T-helper 2 cell treated with Interferon-gamma antibody and Interleukin-4, amounts not matched to agents 5 μg/mL and 100 μg/mL, for 36 hours (primary cell): Measurements from ENCODE around the gene LVRN.

Experiments
- DNase-seq: peaks from one replicate; pipeline ENCODE4 v3.0.0; 2021; ENCODE audit warnings: low spot score
- H3K27ac Mint-ChIP-seq: one replicate; pipeline ENCODE4 v1.8.0; 2021; ENCODE audit warnings: mild to moderate bottlenecking, mixed read lengths
- H3K27me3 Mint-ChIP-seq: one replicate; pipeline ENCODE4 v1.8.0; 2021; ENCODE audit warnings: low read depth, mixed read lengths
- H3K36me3 Mint-ChIP-seq: one replicate; pipeline ENCODE4 v1.8.0; 2021; ENCODE audit warnings: low read depth, mixed read lengths
- H3K4me1 Mint-ChIP-seq: one replicate; pipeline ENCODE4 v1.8.0; 2021; ENCODE audit warnings: low read depth, mixed read lengths
- H3K4me3 Mint-ChIP-seq: one replicate; pipeline ENCODE4 v1.8.0; 2022; ENCODE audit warnings: mild to moderate bottlenecking, moderate library complexity, mixed read lengths
- H3K9me3 Mint-ChIP-seq: one replicate; pipeline ENCODE4 v1.8.0; 2021; ENCODE audit warnings: mixed read lengths

LVRN gene

DNA sequence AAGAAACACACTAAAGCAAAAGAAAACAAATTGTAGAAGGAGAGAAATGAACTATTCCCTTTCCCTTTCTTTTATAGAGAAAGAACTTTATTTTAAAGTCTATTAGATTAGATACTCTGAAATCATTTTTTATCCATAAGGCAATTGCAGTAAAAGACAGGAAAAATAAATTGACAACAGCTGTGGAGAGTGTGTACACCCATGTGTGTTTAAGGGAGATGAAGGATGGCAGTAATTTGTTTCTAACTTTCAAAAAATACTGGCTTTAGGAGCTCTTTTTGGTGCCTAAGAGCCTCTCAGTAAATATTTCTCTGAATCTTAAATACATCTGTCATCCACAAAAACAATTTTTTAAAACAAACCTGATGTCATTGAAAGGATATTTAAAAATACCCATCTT lies 51.7 kb downstream of the LVRN start:
- Mint-ChIP-seq H3K27ac (no peak overlapping the region), H3K4me1 (no peaks in the 10 kb centered on the region), H3K27me3 (peaks cover 12% of the 10 kb centered on the region), H3K9me3 (no peaks in the 10 kb centered on the region), H3K36me3 (no peaks in the 10 kb centered on the region), H3K4me3 (no peak overlapping the region)
- no peak for DNase-seq

DNA sequence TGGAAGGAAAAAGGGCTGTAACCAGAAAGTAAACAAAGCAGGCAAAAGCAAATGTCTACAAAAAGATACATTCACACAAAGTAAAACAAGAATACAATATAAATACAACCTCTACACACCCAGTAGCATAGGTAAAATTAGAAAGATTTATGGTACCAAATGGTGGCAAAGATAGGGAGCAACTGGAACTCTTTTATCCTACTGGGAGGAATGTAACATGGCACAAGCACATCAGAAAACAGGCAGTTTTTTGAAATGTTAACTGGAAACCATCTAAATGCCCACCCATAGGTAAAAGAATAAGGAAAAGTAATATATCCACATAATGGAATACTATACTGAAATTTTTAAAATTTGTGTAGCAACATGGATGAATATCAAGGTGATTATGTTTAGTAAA lies 61.3 kb downstream of the LVRN start:
- no peaks in the 10 kb centered on the region for H3K4me1 Mint-ChIP-seq
- H3K27ac Mint-ChIP-seq = no peak overlapping the region
- DNase-seq = no peak
- H3K4me3 Mint-ChIP-seq = no peak overlapping the region
- no peaks in the 10 kb centered on the region for H3K36me3 Mint-ChIP-seq
- peaks cover 14% of the 10 kb centered on the region for H3K27me3 Mint-ChIP-seq
- no peaks in the 10 kb centered on the region for H3K9me3 Mint-ChIP-seq

DNA sequence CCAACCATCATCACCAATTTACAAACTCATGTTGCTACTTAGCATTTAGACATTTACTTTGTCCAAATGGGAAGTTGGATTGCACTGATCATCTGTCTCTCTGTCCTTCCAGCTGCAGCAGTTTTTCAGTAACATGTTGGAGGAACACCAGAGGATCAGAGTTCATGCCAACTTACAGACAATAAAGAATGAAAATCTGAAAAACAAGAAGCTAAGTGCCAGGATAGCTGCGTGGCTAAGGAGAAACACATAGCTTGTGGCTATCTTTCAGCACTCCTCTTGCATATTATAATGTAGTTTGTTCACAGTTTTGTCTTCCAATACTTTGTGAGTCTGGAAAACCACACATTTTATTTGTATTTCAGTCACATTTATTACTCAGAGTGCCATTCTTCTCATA lies 63.6 kb downstream of the LVRN start:
- H3K36me3 Mint-ChIP-seq = no peaks in the 10 kb centered on the region
- H3K27ac Mint-ChIP-seq = no peak overlapping the region
- H3K4me1 Mint-ChIP-seq = no peaks in the 10 kb centered on the region
- DNase-seq = no peak
- peaks cover 14% of the 10 kb centered on the region for H3K27me3 Mint-ChIP-seq
- no peaks in the 10 kb centered on the region for H3K9me3 Mint-ChIP-seq
- no peak overlapping the region for H3K4me3 Mint-ChIP-seq

DNA sequence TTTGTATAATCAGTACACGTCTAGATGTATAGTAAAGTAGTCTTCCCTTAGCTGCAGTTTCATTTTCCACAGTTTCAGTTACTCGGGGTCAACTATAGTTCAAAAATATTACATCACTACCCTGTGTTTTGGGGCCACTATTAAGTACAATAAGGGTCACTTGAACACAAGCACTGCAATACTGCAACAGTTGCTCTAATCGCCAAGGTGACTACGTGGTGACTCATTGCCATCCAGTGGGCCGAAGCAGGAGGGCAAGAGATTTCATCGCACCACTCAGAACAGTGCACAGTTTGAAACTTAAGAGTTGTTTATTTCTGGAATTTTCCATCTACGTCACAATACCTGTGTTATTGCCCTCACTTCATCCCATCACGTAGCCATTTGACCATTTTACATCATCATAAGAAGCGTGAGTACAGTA lies 69.8 kb downstream of the LVRN start, which contains the start of gene ARL14EPL:
TSS of gene ARL14EPL (plus strand) at position 379 of the 424 bp plus-strand sequence. CDS start 18,994 bp downstream, outside the sequence.
- Mint-ChIP-seq H3K36me3 (no peaks in the 10 kb centered on the region), H3K9me3 (no peaks in the 10 kb centered on the region), H3K27ac (no peak within 1 kb of the TSS), H3K4me3 (no peak within 1 kb of the TSS), H3K27me3 (peaks cover 14% of the 10 kb centered on the region), H3K4me1 (no peaks in the 10 kb centered on the region)
- DNase-seq = no peak

DNA sequence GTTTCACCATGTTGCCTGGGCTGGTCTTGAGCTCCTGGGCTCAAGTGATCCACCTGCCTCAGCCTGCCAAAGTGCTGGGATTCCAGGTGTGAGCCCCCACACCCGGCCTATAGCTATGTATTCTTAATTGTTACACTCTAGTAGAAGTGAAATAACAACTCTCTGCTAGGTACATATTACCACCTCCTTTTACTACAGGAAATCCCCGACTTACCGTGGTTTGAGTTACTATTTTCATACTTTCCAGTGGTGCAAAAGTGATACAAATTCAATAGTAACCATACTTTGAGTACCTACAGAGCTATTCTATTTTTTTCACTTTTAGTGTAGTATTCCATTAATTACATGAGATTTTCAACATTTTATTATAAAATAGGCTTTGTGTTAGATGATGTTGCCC lies 70.7 kb downstream of the LVRN start:
- Mint-ChIP-seq H3K4me3 (no peak overlapping the region), H3K36me3 (no peaks in the 10 kb centered on the region), H3K27me3 (peaks cover 18% of the 10 kb centered on the region), H3K4me1 (no peaks in the 10 kb centered on the region), H3K27ac (no peak overlapping the region), H3K9me3 (no peaks in the 10 kb centered on the region)
- DNase-seq = no peak

DNA sequence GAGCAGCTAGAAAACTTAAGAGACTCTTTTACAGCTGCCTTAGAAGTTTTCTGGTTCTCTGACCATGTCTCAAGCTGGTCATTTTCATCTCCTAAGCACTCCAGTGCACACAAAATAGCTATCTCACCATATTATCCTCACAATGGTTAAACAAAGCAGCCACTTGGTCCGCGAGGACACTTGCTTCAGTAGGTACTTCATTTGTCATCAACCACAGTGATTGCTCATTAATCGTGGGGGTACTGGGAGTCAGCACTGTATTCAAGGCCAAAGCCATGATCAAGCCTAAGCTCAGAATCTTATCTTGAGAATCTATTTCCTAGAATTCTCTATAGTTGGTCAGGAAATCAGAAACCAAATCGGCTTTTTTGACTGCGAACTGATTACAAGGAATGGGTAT lies 72.8 kb downstream of the LVRN start:
- DNase-seq = no peak
- H3K27me3 Mint-ChIP-seq = peaks cover 21% of the 10 kb centered on the region
- no peak overlapping the region for H3K27ac Mint-ChIP-seq
- H3K4me3 Mint-ChIP-seq = no peak overlapping the region
- H3K9me3 Mint-ChIP-seq = no peaks in the 10 kb centered on the region
- no peaks in the 10 kb centered on the region for H3K4me1 Mint-ChIP-seq
- no peaks in the 10 kb centered on the region for H3K36me3 Mint-ChIP-seq

DNA sequence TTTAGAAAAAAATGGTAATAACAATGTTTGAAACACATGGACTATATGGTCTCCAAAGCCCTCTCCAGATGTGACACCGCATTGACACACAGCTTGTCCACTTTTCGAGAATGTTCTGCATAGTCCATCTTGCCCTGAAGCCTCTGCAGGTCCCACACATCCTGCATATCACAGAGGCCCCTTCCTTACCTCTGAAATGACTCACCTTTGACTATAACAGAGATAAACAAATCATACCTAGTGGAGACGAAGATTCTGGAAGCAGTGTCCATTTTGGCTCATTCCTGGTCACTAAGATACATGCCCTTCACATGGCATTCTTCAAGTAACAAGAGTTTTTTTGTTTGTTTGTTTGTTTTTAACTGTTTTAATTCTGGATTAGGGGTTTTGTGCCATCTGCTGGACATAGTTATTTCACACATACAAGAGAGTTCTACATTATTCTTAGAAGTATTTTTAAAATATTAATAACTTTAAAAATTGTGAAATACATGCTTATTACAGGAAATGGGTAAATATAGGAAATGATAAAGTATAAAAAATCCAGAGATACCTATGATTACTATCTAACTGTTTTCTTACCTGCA lies 75.1 kb downstream of the LVRN start:
- Mint-ChIP-seq H3K9me3 (no peaks in the 10 kb centered on the region), H3K4me1 (no peaks in the 10 kb centered on the region), H3K27me3 (peaks cover 22% of the 10 kb centered on the region), H3K36me3 (no peaks in the 10 kb centered on the region), H3K4me3 (no peak overlapping the region), H3K27ac (no peak overlapping the region)
- DNase-seq = no peak

DNA sequence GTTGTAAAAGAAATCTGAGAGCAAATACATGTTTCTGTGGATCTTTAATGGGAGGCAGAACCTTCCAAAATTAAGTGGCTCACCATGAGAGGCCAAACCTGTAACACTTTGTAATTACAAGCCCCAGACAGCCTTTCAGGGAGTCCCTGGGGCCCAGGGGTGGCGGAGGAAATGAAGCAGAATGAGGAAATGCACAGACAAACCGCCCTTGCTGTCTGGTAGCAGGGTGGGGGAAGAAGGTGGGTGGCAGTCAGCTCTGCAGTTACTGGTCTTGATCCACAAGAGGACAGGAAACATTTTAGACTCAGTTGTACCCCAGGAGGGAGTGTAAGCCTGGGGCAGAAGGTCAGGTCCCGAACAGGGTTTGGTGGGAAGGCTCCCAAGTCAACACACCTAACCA lies 76.5 kb downstream of the LVRN start:
- no peaks in the 10 kb centered on the region for H3K9me3 Mint-ChIP-seq
- DNase-seq = no peak
- H3K36me3 Mint-ChIP-seq = no peaks in the 10 kb centered on the region
- H3K4me3 Mint-ChIP-seq = no peak overlapping the region
- H3K27ac Mint-ChIP-seq = no peak overlapping the region
- H3K27me3 Mint-ChIP-seq = peaks cover 25% of the 10 kb centered on the region
- no peaks in the 10 kb centered on the region for H3K4me1 Mint-ChIP-seq

DNA sequence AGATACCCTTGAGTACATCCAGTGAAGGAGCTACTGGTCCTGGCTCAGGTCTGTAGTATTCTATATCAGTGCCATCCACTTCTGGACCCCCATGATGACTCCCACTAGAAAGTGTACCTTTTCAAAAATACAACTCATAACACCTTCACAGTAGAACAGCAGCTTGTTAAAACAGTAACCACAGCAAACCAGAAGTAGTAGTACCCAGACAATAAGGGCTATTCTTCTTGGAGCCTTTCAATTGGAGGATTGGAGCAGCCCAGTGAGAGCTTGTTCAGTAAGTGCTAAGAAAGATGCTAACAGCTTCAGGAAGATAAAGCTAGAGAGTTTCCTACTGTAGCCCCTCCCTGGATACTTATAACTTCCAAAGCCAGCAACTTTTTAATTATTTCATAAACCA lies 80.1 kb downstream of the LVRN start:
- H3K36me3 Mint-ChIP-seq = no peaks in the 10 kb centered on the region
- no peaks in the 10 kb centered on the region for H3K9me3 Mint-ChIP-seq
- no peak for DNase-seq
- H3K4me1 Mint-ChIP-seq = no peaks in the 10 kb centered on the region
- H3K27me3 Mint-ChIP-seq = peaks cover 23% of the 10 kb centered on the region
- H3K4me3 Mint-ChIP-seq = no peak overlapping the region
- no peak overlapping the region for H3K27ac Mint-ChIP-seq

DNA sequence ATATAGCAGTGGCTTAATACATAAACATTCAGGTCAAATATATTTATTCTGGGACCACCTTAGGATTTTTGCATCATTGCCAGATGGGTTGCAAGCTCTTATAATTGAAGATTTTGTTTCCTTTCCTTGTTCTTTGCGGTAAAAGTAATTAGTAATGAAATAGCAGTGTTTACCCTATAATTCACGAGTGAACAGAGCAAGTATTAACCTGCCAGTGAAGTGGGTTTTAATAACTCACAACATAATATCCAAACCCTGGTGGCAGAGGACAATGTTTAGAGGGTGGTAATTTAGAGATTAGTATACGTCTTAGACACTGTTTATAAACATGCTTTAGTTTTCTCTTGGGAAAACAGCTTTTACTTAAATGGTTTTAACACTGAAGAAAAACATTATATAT lies 81.8 kb downstream of the LVRN start:
- H3K27ac Mint-ChIP-seq = no peak overlapping the region
- H3K4me3 Mint-ChIP-seq = no peak overlapping the region
- H3K27me3 Mint-ChIP-seq = peaks cover 20% of the 10 kb centered on the region
- H3K9me3 Mint-ChIP-seq = no peaks in the 10 kb centered on the region
- no peaks in the 10 kb centered on the region for H3K4me1 Mint-ChIP-seq
- no peaks in the 10 kb centered on the region for H3K36me3 Mint-ChIP-seq
- DNase-seq = no peak

DNA sequence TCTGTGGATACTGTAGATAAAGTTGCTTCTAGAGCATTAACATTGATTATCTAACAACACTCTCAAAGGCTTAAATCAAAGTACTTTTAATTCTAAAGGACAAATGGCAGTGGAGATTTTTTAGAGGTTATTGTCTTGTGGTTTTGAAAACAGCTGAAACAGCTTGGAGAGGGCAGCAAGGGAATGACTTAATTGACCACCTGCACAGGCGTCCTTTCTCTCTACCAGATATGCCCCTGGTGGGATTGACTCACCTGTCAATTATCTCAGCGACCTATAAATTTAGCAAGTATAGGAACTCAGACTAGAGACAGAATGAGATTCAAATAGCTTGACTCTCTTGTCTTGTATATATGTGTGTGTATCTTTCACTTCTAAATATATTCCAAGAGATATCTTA lies 83.5 kb downstream of the LVRN start:
- no peaks in the 10 kb centered on the region for H3K9me3 Mint-ChIP-seq
- no peak overlapping the region for H3K27ac Mint-ChIP-seq
- no peaks in the 10 kb centered on the region for H3K36me3 Mint-ChIP-seq
- peaks cover 20% of the 10 kb centered on the region for H3K27me3 Mint-ChIP-seq
- DNase-seq = no peak
- no peaks in the 10 kb centered on the region for H3K4me1 Mint-ChIP-seq
- no peak overlapping the region for H3K4me3 Mint-ChIP-seq

DNA sequence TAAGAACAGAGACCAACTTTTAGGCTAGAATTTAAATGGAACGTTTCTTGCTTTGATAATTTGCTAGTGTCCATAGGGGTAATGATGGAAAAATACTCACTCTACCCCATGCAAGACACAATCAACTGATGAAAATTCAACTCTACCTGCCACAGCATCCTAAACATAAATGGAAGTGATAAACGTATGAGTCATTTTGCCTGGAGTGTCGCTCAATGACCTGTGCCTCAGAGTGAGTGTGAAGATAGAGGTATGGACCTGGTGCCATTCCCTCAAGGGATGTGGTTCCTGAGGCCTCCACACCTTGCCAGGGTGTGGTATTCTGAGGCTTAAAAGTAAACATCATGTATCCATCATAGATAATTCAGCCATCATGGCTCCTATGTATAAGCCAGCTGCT lies 84.0 kb downstream of the LVRN start:
- Mint-ChIP-seq H3K4me3 (no peak overlapping the region), H3K9me3 (no peaks in the 10 kb centered on the region), H3K36me3 (no peaks in the 10 kb centered on the region), H3K27ac (no peak overlapping the region), H3K4me1 (no peaks in the 10 kb centered on the region), H3K27me3 (peaks cover 20% of the 10 kb centered on the region)
- no peak for DNase-seq

DNA sequence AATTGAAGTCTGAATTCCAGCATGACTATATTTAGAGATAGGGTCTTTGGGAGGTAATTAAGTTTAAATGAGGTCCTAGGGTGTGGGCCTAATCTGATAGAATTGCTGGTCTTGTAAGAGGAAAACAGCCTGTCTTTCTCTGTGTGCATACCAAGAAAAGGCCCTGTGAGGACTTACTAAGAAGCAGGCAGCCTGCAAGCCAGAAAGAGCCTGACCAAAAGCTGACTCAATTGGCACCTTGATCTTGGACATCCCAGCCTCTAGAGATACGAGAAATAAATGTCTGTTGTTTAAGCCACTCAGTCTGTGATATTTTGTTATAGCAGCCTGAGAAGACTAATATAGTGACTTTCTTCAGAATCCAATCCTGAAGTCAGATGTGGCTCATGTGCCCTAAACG lies 84.5 kb downstream of the LVRN start:
- Mint-ChIP-seq H3K4me3 (no peak overlapping the region), H3K4me1 (no peaks in the 10 kb centered on the region), H3K9me3 (no peaks in the 10 kb centered on the region), H3K27ac (no peak overlapping the region), H3K27me3 (peaks cover 18% of the 10 kb centered on the region), H3K36me3 (no peaks in the 10 kb centered on the region)
- DNase-seq = no peak

DNA sequence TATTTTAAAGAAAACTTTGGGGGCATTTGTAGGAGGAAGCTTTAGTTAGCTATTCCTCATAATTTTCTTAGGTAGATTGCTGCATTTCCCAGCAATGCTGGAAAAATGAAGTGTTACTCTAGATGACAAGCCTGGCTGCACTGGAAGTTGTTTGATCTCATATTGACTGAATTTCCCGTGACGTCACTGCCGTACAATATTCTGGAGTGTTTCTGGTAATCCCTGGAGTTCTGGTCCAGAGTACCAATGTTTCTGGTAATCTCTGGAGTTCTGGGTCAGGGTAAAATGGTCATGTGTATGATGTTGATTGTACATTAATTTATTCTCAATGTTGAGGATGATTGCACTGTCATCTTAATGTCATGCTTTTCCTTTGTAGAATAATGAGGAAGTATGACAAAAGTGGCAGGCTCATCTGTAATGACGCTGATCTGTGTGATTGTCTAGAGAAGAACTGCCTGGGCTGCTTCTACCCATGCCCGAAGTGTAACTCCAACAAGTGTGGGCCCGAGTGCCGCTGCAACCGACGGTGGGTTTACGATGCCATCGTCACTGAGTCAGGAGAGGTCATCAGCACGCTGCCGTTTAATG lies 96.2 kb downstream of the LVRN start:
- no peaks in the 10 kb centered on the region for H3K9me3 Mint-ChIP-seq
- no peaks in the 10 kb centered on the region for H3K36me3 Mint-ChIP-seq
- H3K4me1 Mint-ChIP-seq = no peaks in the 10 kb centered on the region
- H3K27ac Mint-ChIP-seq = no peak overlapping the region
- no peak for DNase-seq
- H3K27me3 Mint-ChIP-seq = peaks cover 17% of the 10 kb centered on the region
- no peak overlapping the region for H3K4me3 Mint-ChIP-seq

DNA sequence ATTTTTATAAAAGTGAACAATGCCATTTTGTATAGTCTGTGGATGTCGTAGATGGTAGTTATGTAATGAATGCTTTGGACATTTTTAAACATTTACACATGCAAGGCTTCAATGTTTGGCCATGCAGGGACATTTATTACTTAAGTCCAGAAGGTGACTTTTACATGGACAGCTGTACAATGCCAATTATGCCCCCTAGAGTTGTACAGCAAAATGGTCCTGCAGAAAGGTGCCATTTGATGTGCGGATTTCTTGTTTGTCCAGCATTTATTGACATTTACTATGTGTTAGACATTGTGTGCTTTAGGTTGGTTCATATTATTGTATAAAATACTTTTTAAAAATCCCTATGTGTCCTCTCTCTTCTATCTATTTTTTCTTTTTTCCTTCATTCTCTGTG lies 100.1 kb downstream of the LVRN start:
- H3K36me3 Mint-ChIP-seq = no peaks in the 10 kb centered on the region
- no peaks in the 10 kb centered on the region for H3K4me1 Mint-ChIP-seq
- H3K27me3 Mint-ChIP-seq = peaks cover 26% of the 10 kb centered on the region
- no peak overlapping the region for H3K27ac Mint-ChIP-seq
- DNase-seq = no peak
- H3K4me3 Mint-ChIP-seq = no peak overlapping the region
- H3K9me3 Mint-ChIP-seq = no peaks in the 10 kb centered on the region
